Astrocyte of the cerebellum (primary cell): ENCODE measurements around the gene CR1L.
"Not testable (repeated sequence)": the region's sequence is repeated elsewhere in the genome, so short reads cannot be mapped to it uniquely, and the experiment has no call there.

ENCODE experiments used
- DNase-seq: peaks from one replicate; pipeline ENCODE4 v3.0.0-alpha.2; 2011; ENCODE audit warnings: low read depth
- H3K4me3 ChIP-seq: 2 replicates; pipeline ENCODE4 v1.5.1; 2011; ENCODE audit warnings: mild to moderate bottlenecking, low read depth, low read length, moderate library complexity
- CTCF ChIP-seq: IDR thresholded peaks from 2 replicates; pipeline ENCODE4 v1.5.1; 2012; ENCODE audit warnings: low read length, low read depth, moderate library complexity, mild to moderate bottlenecking; ENCODE audit errors: missing control alignments
- in situ Hi-C: cut with HindIII; loops from 2 replicates; pipeline ENCODE4 v1.10.0; 2017; ENCODE audit warnings: low sequenced_read_pairs

Gene CR1L

GRCh38 chr1:207695891-207696290, 51.0 kb downstream of the CR1L start:
- DNase-seq = no peak
- H3K4me3 ChIP-seq = no peak overlapping the region
- in situ Hi-C loops = no loop called here
- no peak for TF ChIP-seq CTCF

GRCh38 chr1:207698822-207699483, 54.0 kb downstream of the CR1L start:
- in situ Hi-C loops = no loop called here
- peak; percentile 11 for DNase-seq
- TF ChIP-seq CTCF = peak; percentile 72
- no peak overlapping the region for H3K4me3 ChIP-seq

GRCh38 chr1:207702317-207702716, 57.4 kb downstream of the CR1L start:
- no peak for TF ChIP-seq CTCF
- in situ Hi-C loops = no loop called here

GRCh38 chr1:207703712-207704111, 58.8 kb downstream of the CR1L start:
- H3K4me3 ChIP-seq = no peak overlapping the region
- no peak for TF ChIP-seq CTCF
- DNase-seq = no peak
- in situ Hi-C loops = no loop called here

More at GRCh38 chr1:207702317-207702716, 57.4 kb downstream of the CR1L start:
- DNase-seq = no peak
- no peak overlapping the region for H3K4me3 ChIP-seq

GRCh38 chr1:207708004-207708403, 63.1 kb downstream of the CR1L start:
- H3K4me3 ChIP-seq, in situ Hi-C loops, DNase-seq: not testable (repeated sequence)

GRCh38 chr1:207711285-207711684, 66.4 kb downstream of the CR1L start:
- no peak for TF ChIP-seq CTCF
- no peak overlapping the region for H3K4me3 ChIP-seq
- DNase-seq = no peak
- in situ Hi-C loops = no loop called here

GRCh38 chr1:207712701-207713100, 67.8 kb downstream of the CR1L start:
- DNase-seq, in situ Hi-C loops, H3K4me3 ChIP-seq: not testable (repeated sequence)

- H3K4me3 ChIP-seq = no peak overlapping the region
- no peak for DNase-seq
- TF ChIP-seq CTCF = no peak
- in situ Hi-C loops = no loop called here
Observed at GRCh38 chr1:207713529-207713928, 68.6 kb downstream of the CR1L start.
